Measurements from ENCODE around the gene RBM38. TPM values are rescaled to one million over a fixed set of nuclear protein-coding genes. Genes with fewer than 3 reads are reported as not detected.

The RBM38 gene
- total RNA-seq, 4 donors from 2014 or later, result 11.0 to 16.0 (median 12.0) TPM

GRCh38 chr20:57410398-57410920 is 19.3 kb downstream of the RBM38 start:
- intact Hi-C loops (cut with DNase I), result no loop called here
- H3K36me3 ChIP-seq, result peaks cover 14 to 16% of the 10 kb centered on the region in 2 donors
- no peaks in the 10 kb centered on the region for H3K9me3 ChIP-seq
- H3K27ac ChIP-seq, result no peak overlapping the region
- no peak for DNase-seq
- 77 to 89% methylated on average over 9 to 15 of the region's 15 CpGs for WGBS, 2 donors
- no peaks in the 10 kb centered on the region for H3K4me1 ChIP-seq
- no peak overlapping the region for H3K4me3 ChIP-seq (replicated peaks in 1 of 3)
- H3K27me3 ChIP-seq, result no peaks in the 10 kb centered on the region
- TF ChIP-seq CTCF (IDR thresholded peaks at IDR 0.05) (no peak), POLR2A (IDR thresholded peaks at IDR 0.05) (no peak)

- no peak for DNase-seq
- Histone ChIP-seq H3K27ac (no peak overlapping the region), H3K4me1 (no peaks in the 10 kb centered on the region), H3K4me3 (replicated peaks in 1 of 3) (no peak overlapping the region), H3K36me3 (peaks cover 14 to 16% of the 10 kb centered on the region in 2 donors), H3K27me3 (no peaks in the 10 kb centered on the region), H3K9me3 (no peaks in the 10 kb centered on the region)
- TF ChIP-seq POLR2A (IDR thresholded peaks at IDR 0.05), result no peak
- no peak for TF ChIP-seq CTCF (IDR thresholded peaks at IDR 0.05)
- 90 to 93% methylated on average over 5 of the region's 5 CpGs for WGBS, 2 donors
- intact Hi-C loops (cut with DNase I), result no loop called here
Measured at GRCh38 chr20:57410924-57411323, 19.7 kb downstream of the RBM38 start.

- no peaks in the 10 kb centered on the region for H3K4me1 ChIP-seq
- intact Hi-C loops (cut with DNase I), result no loop called here
- no peak overlapping the region for H3K27ac ChIP-seq
- no peak overlapping the region for H3K4me3 ChIP-seq (replicated peaks in 1 of 3)
- no peaks in the 10 kb centered on the region for H3K9me3 ChIP-seq
- no peak for TF ChIP-seq CTCF (IDR thresholded peaks at IDR 0.05)
- TF ChIP-seq POLR2A (IDR thresholded peaks at IDR 0.05), result no peak
- DNase-seq, result no peak
- H3K36me3 ChIP-seq, result peaks cover 14 to 16% of the 10 kb centered on the region in 2 donors
- no peaks in the 10 kb centered on the region for H3K27me3 ChIP-seq
- WGBS, 2 donors, result 78 to 82% methylated on average over 27 to 29 of the region's 31 CpGs
Measured at GRCh38 chr20:57411406-57412283, 20.4 kb downstream of the RBM38 start.

- DNase-seq, result no peak
- Histone ChIP-seq H3K9me3 (no peaks in the 10 kb centered on the region), H3K4me3 (replicated peaks in 1 of 3) (no peak overlapping the region), H3K4me1 (no peaks in the 10 kb centered on the region), H3K27ac (no peak overlapping the region), H3K27me3 (no peaks in the 10 kb centered on the region), H3K36me3 (peaks cover 13 to 15% of the 10 kb centered on the region in 2 donors)
- intact Hi-C loops (cut with DNase I), result no loop called here
- 83 to 94% methylated on average over 5 of the region's 8 CpGs for WGBS, 2 donors
- TF ChIP-seq POLR2A (IDR thresholded peaks at IDR 0.05), result no peak
- TF ChIP-seq CTCF (IDR thresholded peaks at IDR 0.05), result no peak
Measured at GRCh38 chr20:57412347-57413029, 21.3 kb downstream of the RBM38 start.

Measured in thyroid gland (tissue), 4 donors.